Neural progenitor cell (in vitro differentiated cells): Measurements from ENCODE around the gene MACROD1.

Experiments used
- EZH2 ChIP-seq: fragments of 200-600 bp; sonication (generic); IDR thresholded peaks from 2 replicates; pipeline ENCODE4 v1.6.1; 2017; ENCODE audit warnings: antibody characterized with exemption, mild to moderate bottlenecking, moderate library complexity
- TF ChIP-seq, protein P1 (sequence below): fragments of 200-600 bp; sonication (generic); IDR thresholded peaks from 2 replicates; pipeline ENCODE4 v1.5.1; 2017; ENCODE audit warnings: antibody characterized with exemption, mild to moderate bottlenecking

- TF ChIP-seq, protein P1, sequence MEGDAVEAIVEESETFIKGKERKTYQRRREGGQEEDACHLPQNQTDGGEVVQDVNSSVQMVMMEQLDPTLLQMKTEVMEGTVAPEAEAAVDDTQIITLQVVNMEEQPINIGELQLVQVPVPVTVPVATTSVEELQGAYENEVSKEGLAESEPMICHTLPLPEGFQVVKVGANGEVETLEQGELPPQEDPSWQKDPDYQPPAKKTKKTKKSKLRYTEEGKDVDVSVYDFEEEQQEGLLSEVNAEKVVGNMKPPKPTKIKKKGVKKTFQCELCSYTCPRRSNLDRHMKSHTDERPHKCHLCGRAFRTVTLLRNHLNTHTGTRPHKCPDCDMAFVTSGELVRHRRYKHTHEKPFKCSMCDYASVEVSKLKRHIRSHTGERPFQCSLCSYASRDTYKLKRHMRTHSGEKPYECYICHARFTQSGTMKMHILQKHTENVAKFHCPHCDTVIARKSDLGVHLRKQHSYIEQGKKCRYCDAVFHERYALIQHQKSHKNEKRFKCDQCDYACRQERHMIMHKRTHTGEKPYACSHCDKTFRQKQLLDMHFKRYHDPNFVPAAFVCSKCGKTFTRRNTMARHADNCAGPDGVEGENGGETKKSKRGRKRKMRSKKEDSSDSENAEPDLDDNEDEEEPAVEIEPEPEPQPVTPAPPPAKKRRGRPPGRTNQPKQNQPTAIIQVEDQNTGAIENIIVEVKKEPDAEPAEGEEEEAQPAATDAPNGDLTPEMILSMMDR, result no peak
- TF ChIP-seq EZH2, result no peak
These were observed 97.1 kb downstream of the MACROD1 start for GRCh38 chr11:64068705-64069400.
